GM15510 (cell line): ENCODE results near the gene METTL9.

Experiments
- POLR2A ChIP-seq: IDR thresholded peaks from 3 replicates; pipeline ENCODE4 v1.6.1; 2011; ENCODE audit warnings: borderline replicate concordance; ENCODE audit not compliant: insufficient read length; ENCODE audit errors: extremely low read depth

Gene METTL9

GRCh38 chr16:21644674-21645073 is 45.3 kb downstream of the METTL9 start:
- TF ChIP-seq POLR2A: no peak

- no peak for TF ChIP-seq POLR2A
These were observed 45.9 kb downstream of the METTL9 start for GRCh38 chr16:21645261-21645721.

DNA sequence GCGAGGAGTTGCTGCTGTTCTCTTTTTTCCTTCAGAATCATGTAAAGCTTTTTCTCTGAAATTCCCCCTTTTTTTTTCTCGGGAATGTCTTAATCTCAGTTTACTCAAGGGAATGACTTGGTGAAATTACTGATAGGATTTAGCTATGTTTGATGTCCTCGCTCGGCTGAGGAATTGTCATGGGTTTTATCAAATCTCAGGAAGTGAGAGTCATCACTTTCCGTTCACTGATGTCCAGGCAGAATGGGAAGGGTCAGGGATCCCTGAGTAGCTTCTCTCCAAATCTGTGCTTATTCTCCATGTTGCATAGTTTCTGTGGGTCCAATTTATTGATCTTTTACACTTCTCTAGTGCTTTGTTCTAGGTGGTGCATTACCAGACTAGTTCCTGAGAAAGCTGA is 46.7 kb downstream of the METTL9 start:
- TF ChIP-seq POLR2A: no peak

GRCh38 chr16:21646721-21647561 is 47.6 kb downstream of the METTL9 start:
- TF ChIP-seq POLR2A: no peak

GRCh38 chr16:21647562-21648164 is 48.3 kb downstream of the METTL9 start:
- no peak for TF ChIP-seq POLR2A

DNA sequence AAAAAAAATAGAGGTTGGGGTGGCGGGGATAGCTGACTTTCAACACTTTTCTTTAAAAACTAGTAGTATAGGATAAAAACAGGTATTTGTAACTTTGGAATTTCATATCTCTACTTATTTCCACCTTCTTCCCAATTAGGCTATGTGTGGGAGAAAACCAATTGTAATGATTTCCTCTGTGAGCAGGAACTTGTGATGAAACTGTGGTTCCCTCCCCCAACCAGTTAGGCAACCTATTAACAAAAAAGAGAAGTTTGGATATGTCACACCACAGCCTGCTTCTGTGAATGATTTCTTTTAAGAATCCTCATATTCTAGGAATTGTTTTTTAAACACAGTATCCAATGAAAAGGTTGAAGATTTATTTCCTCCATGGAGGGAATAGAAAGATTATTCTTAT is 51.1 kb downstream of the METTL9 start:
- no peak for TF ChIP-seq POLR2A

DNA sequence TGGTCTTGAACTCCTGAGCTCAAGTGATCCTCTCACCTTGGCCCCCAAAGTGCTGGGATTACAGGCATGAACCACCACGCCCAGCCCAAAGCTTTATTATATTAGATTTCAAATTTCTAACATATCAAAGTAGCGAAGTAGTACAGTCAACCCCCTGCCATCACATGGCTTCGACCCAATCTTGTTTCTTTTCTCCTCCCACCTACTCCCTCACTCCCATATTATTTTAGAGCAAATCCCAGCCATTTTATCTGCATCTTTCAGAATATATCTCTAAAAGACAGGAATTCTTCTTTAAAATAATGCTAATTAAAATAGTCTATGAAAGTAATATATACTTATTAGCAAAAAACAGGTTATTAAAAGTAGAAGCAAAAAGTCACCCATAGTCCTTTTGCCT is 52.1 kb downstream of the METTL9 start:
- no peak for TF ChIP-seq POLR2A

GRCh38 chr16:21652453-21652852 is 53.1 kb downstream of the METTL9 start, which contains the start of gene IGSF6:
Gene IGSF6, minus strand, starts transcription at chr16:21652608. Its CDS starts 10 bp downstream, at chr16:21652598.
- TF ChIP-seq POLR2A: no peak

GRCh38 chr16:21653571-21653970 is 54.2 kb downstream of the METTL9 start:
- TF ChIP-seq POLR2A: no peak

- TF ChIP-seq POLR2A: no peak
These were observed 55.1 kb downstream of the METTL9 start for GRCh38 chr16:21654466-21654865.

DNA sequence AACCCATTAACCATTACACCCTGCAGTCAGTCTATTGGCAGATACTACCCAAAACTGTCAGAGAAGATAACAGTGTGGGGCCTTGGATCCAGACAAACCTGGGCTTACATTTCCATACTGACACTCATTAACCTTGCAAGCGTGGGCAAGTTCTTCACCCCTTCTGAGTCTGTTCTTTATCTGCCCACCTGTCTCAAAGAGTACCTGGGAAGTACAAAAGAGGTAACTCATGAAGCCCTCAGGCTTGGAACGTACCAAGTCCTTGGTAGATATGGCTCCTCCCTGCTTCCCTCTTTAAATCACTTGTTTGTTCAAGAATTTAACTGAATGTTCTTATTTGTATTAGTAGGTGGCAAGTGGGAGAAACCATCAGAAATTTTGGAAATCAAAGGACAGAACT is 55.5 kb downstream of the METTL9 start:
- no peak for TF ChIP-seq POLR2A

DNA sequence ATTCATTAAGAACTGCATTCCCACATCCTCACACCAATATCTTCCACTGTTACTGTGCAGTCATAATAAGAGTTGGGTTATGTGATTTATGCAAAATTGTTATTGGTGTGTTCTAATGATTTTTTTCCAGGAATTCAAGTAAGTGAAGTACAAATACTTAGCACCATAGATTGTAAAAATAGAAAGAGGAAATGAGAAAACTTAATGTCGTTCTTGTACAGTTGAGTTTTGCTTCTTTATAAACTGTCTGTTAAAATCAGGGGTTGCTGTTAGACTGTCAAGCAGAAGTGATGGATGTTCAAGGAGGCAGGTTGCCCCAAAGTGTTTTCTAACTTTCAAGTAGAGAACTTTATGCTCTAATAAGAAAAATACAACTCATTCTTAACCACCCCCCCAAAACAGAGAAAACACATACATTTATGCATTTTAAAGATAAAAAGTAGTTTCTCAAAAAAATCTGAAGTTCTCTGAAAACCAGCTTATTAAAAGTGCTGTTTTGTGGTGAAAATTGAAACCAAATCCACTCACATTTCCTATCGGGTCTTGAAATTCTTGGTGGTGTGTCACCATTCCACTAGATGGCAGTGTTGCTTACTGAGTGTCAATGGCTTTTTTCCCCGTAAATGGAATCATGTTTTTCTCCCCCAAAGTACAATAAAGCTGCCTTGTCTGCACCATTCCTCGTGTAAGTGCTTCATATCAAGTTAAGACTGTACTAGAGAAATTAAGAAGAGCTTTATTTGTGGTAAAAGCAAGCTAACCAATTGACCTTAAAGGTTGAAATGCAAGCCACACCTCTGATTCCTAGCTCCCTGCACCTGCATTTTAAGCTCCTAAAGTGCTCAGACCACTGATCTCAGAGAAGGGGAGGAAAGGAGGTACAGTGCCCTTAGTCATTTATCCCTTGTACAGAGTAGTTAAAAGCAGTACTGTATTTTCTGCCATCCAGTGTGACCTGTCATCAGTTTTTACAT is 57.7 kb downstream of the METTL9 start:
- TF ChIP-seq POLR2A: no peak

DNA sequence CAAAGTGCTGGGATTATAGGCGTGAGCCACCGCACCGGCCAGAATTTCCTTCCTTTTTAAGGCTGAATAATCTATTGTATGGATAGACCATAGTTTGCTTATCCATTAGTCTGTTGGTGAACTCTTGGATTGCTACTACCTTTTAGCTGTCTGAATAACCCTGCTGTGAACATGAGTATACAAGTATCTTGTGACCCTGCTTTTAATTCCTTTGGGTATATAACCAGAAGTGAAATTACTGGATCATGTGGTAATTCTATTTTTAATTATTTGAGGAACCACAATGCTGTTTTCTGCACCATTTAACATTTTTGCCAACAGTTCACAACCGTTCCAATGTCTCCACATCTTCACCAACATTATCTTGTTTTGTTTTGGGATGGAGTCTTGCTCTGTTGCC is 59.7 kb downstream of the METTL9 start:
- no peak for TF ChIP-seq POLR2A

DNA sequence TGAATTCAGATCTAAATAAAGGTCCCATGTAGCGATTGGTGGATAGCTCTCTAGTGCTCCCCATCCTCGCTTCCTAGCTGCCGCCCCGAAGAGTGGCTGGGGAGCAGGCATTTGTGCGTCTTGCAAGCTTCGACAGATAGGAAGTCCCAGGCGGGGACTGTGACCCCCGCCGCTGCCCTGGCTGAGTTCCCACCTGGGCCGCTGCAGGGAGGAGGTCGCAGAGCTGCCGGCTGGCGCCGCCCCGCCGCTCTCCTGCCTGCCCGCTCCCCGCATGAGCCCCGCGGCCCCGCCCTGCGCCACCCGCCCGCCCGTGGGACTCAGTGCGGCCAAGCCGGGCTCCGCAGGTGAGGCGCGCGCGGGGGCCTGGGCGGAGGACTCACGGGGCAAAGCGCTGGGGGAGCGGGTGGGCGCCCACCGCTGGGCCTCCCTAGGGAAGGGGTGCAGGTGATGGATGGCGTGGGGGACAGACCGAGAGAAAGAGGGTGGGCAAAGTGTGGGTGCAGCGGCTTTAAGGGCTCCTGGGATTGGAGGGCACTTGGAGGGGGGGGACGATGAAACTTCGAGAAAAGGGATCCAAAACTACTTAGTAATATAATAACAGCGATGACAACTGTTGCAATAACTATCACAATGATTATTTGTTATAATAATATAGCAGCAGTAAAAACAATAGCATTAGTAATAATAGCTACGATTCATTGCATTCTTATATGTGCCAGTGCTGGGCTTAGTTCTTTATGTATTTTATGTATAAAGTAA is 64.7 kb downstream of the METTL9 start, which contains the start of gene OTOA:
TSS of gene OTOA (plus strand) at position 80 of the 759 bp plus-strand sequence. CDS start 14,547 bp downstream, outside the sequence.
- no peak for TF ChIP-seq POLR2A
